K562 (cell line): ENCODE measurements around the gene MAP4K5. TPM values are rescaled to one million over a fixed set of nuclear protein-coding genes. Genes with fewer than 3 reads are reported as not detected.

Experiments used
- CREB1 ChIP-seq, 2 experiments: sonication (generic) in 1 of 2; formaldehyde crosslinking in 1 of 2; IDR thresholded peaks; 2 replicates each; pipeline versions ENCODE4 v1.6.1 to v1.8.0; 2012 to 2022; ENCODE audit warnings: inconsistent platforms in 1 of 2, mild to moderate bottlenecking in 1 of 2, missing genetic modification reagents in 1 of 2, moderate library complexity in 1 of 2
- DMBX1 ChIP-seq: fragments of 250-450 bp; sonication (Bioruptor Pico); IDR thresholded peaks from 2 replicates; pipeline ENCODE4 v1.8.0; 2022; ENCODE audit warnings: inconsistent platforms, mild to moderate bottlenecking, moderate library complexity, borderline replicate concordance
- GABPB2 ChIP-seq: fragments of 250-450 bp; sonication (Bioruptor Pico); conservative IDR thresholded peaks from 2 replicates; pipeline ENCODE4 v1.5.1; 2021; ENCODE audit warnings: mild to moderate bottlenecking
- GATAD2B ChIP-seq: fragments of 450-650 bp; IDR thresholded peaks from 2 replicates; pipeline ENCODE4 v1.6.1; 2017; ENCODE audit warnings: mild to moderate bottlenecking, borderline replicate concordance
- NFIC ChIP-seq: fragments of 450-650 bp; IDR thresholded peaks from 2 replicates; pipeline ENCODE4 v1.6.1; 2017; ENCODE audit warnings: mild to moderate bottlenecking, inconsistent platforms
- RB1 ChIP-seq: fragments of 450-650 bp; IDR thresholded peaks from 2 replicates; pipeline ENCODE4 v1.6.1; 2017; ENCODE audit warnings: low read depth, mild to moderate bottlenecking
- polyA plus RNA-seq, 8 experiments: library from polyadenylated mRNA; depleted of rRNA in 4 of 8; stranded (reverse) in 5 of 8; unstranded in 3 of 8; fragments of >200 nt; fragmentation: Nextera tagmentation in 2 of 8; fragmentation: Illumina TruSeq in 1 of 8; extraction: Ambion mirVana in 2 of 8; extraction: Trizol in 1 of 8; gene quantifications; 2 replicates each; pipeline versions ENCODE4 v1.2.1 to v1.2.3, GENCODE V29; 2011 to 2014; ENCODE audit warnings: inconsistent platforms in 1 of 8, missing spikeins in 1 of 8
- total RNA-seq, 7 experiments: library from RNA; depleted of rRNA in 6 of 7; stranded (reverse); fragments of >200 nt in 6 of 7; fragmentation: Illumina TruSeq in 2 of 7; extraction: Trizol in 2 of 7; gene quantifications; 2 replicates each; pipeline versions ENCODE4 v1.2.1 to v1.2.3, GENCODE V29; 2011 to 2021; ENCODE audit warnings: low replicate concordance in 1 of 7
- TF ChIP-seq, protein P1 (sequence below): fragments of 200-800 bp; sonication (Bioruptor generic); IDR thresholded peaks from 2 replicates; pipeline ENCODE4 v1.6.1; 2017; ENCODE audit warnings: missing genetic modification characterization, missing compliant biosample characterization
- TF ChIP-seq, protein P2 (sequence below), 2 experiments: fragments of 450-650 bp in 1 of 2; sonication (generic) in 1 of 2; formaldehyde crosslinking in 1 of 2; IDR thresholded peaks in 1 of 2; conservative IDR thresholded peaks in 1 of 2; 2 replicates each; pipeline versions ENCODE4 v1.6.1 to v1.8.1; 2016 to 2023; ENCODE audit warnings: mild to moderate bottlenecking in 2 of 2, moderate library complexity in 2 of 2, inconsistent platforms in 1 of 2, missing genetic modification reagents in 1 of 2

Gene MAP4K5
- total and polyA plus RNA-seq, 9 of the 15 experiments (the other 6 are each of a cell fraction or from before 2014, with no cell fraction given) = 5.9 to 29.4 (median 18.0) TPM

DNA sequence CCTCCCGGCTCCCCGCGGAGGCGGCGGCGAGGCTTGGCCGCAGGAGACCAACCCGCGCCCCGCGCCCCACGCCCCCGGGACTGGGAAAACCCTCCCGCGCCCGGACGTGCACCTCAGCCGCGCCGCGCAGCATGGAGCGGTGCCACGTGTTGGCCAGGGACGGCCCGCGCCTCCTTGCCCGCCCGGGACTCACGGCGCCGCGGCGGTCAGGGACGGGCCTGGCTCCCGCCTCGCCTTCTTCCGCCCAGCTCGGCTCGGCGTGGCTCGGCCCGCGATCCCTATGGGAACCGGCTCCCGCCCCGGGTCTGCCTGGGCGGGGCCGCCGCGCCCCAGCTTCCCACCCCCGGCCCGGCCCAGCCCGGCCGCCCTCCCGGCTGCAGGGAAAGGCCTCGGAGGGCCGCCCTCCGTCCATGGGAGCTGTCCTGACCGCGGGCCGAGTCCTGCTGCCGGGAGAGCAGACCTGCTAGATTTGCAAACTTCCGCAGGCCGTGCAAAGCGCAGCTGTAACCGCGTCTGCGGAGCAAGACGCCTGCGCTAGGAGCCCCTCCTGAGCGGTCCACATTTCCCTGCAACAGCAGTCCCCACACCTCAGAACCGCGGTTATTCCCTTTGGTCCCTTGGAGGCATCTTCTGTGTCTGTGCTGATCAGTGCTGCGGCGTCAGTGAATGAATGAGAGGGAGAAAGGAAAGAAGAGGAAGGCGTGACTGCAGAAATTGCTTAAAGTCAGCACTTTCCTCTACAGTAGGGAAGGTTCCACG lies 135.6 kb downstream of the MAP4K5 start, which contains the start of gene CDKL1 (continued):
- TF ChIP-seq RB1 (peak; percentile 54), CREB1 (IDR thresholded peaks at IDR 0.05) (no peak), CREB1 (CRISPR knock-in tag; IDR thresholded peaks at IDR 0.05) (0 out of 2 replicates have a peak, but pooled peaks have one; percentile 23), GABPB2 (CRISPR knock-in tag) (no peak), DMBX1 (CRISPR knock-in tag) (no peak), GATAD2B (peak; percentile 50; the same call in 1 of the 2 replicates), NFIC (no peak)
- TF ChIP-seq, protein P1, sequence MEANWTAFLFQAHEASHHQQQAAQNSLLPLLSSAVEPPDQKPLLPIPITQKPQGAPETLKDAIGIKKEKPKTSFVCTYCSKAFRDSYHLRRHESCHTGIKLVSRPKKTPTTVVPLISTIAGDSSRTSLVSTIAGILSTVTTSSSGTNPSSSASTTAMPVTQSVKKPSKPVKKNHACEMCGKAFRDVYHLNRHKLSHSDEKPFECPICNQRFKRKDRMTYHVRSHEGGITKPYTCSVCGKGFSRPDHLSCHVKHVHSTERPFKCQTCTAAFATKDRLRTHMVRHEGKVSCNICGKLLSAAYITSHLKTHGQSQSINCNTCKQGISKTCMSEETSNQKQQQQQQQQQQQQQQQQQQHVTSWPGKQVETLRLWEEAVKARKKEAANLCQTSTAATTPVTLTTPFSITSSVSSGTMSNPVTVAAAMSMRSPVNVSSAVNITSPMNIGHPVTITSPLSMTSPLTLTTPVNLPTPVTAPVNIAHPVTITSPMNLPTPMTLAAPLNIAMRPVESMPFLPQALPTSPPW (CRISPR knock-in tag) = peak; percentile 46
- TF ChIP-seq, protein P2, sequence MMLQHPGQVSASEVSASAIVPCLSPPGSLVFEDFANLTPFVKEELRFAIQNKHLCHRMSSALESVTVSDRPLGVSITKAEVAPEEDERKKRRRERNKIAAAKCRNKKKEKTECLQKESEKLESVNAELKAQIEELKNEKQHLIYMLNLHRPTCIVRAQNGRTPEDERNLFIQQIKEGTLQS (IDR thresholded peaks at IDR 0.05) = no peak
- TF ChIP-seq, protein P2 (CRISPR knock-in tag; conservative IDR thresholded peaks at IDR 0.05) = no peak
